ENCODE results near the gene ATP6V0D1. TPM values are rescaled to one million over a fixed set of nuclear protein-coding genes. Genes with fewer than 3 reads are reported as not detected.

Gene ATP6V0D1
- polyA plus RNA-seq, 1 of the 3 experiments (the other 2 are of a cell fraction): 135 TPM

GRCh38 chr16:67443265-67443664 is 37.7 kb downstream of the ATP6V0D1 start:
- peaks cover 4% of the 10 kb centered on the region; the same call in 1 of the 2 replicates for H3K79me2 ChIP-seq (ENCODE audit: insufficient read depth)
- ChIA-PET POLR2A (interaction anchor here (0.8 to 1.5 kb wide), 2 partner anchors 8 to 12 kb away, joined by 3 to 4 read pairs; partner anchors contain the start of gene HSD11B2), CTCF (interaction anchor here (0.8 to 6.7 kb wide), 7 partner anchors 8 to 165 kb away, joined by 3 to 35 read pairs (median 3); partner anchors contain the start of gene ATP6V0D1)
- H3K9ac ChIP-seq: no peak overlapping the region
- H3K4me1 ChIP-seq (ENCODE audit: control insufficient read depth in 1 of 2, insufficient read depth in 2 of 2, low read depth in 1 of 2, low read length in 1 of 2): peaks cover 0 to 44% of the 10 kb centered on the region in 2 experiments; a peak in 1 of 4 replicates
- H3K9me2 ChIP-seq: no peaks in the 10 kb centered on the region
- H3K27ac ChIP-seq (ENCODE audit: low read depth in 2 of 2, low read length in 1 of 2): peak overlapping the region in 1 of 2 experiments; percentile 14; a peak in 1 of 4 replicates
- no peak overlapping the region for H2AFZ ChIP-seq (ENCODE audit: low read depth)
- H3K4me2 ChIP-seq: no peak overlapping the region
- 96% methylated on average over 5 of the region's 6 CpGs for WGBS (ENCODE audit: low lambda C conversion rate)
- no peaks in the 10 kb centered on the region for H3F3A ChIP-seq (replicated peaks; ENCODE audit: insufficient read depth)
- H3K36me3 ChIP-seq (replicated peaks in 1 of 2; ENCODE audit: control insufficient read depth in 1 of 2, insufficient read depth in 2 of 2, low read length in 1 of 2): peaks cover 0 to 33% of the 10 kb centered on the region in 2 experiments
- no peak for DNase-seq
- no peaks in the 10 kb centered on the region for H3K9me3 ChIP-seq
- peaks cover 25% of the 10 kb centered on the region; the same call in 1 of the 2 replicates for H4K20me1 ChIP-seq (ENCODE audit: insufficient read depth)
- no peak overlapping the region for H3K4me3 ChIP-seq (ENCODE audit: low read depth in 2 of 2, low read length in 1 of 2)
- H3K27me3 ChIP-seq (ENCODE audit: insufficient read depth): no peaks in the 10 kb centered on the region
- TF ChIP-seq CTCF (IDR thresholded peaks at IDR 0.05) (no peak), YY1 (IDR thresholded peaks at IDR 0.05; ENCODE audit: low read depth) (no peak), POLR2AphosphoS5 (IDR thresholded peaks at IDR 0.05; ENCODE audit: low read depth, low read length) (no peak), MEF2A (IDR thresholded peaks at IDR 0.05; ENCODE audit: borderline replicate concordance, low read depth) (no peak), TAF1 (IDR thresholded peaks at IDR 0.05; ENCODE audit: borderline replicate concordance, low read depth, low read length) (no peak), RAD21 (IDR thresholded peaks at IDR 0.05; ENCODE audit: low read length) (no peak), PBX3 (IDR thresholded peaks at IDR 0.05) (no peak), RCOR1 (IDR thresholded peaks at IDR 0.05; ENCODE audit: low read length) (no peak), SIN3A (IDR thresholded peaks at IDR 0.05; ENCODE audit: borderline replicate concordance, low read depth, low read length) (no peak), USF1 (IDR thresholded peaks at IDR 0.05; ENCODE audit: borderline replicate concordance, low read depth) (no peak), TCF12 (IDR thresholded peaks at IDR 0.05) (no peak), MXI1 (IDR thresholded peaks at IDR 0.05; ENCODE audit: low read depth, low read length) (no peak), GABPA (IDR thresholded peaks at IDR 0.05; ENCODE audit: low read depth) (no peak), NFIC (IDR thresholded peaks at IDR 0.05; ENCODE audit: borderline replicate concordance) (no peak), MAX (IDR thresholded peaks at IDR 0.05; ENCODE audit: low read depth) (no peak), ZBTB33 (IDR thresholded peaks at IDR 0.05; ENCODE audit: borderline replicate concordance, low read depth) (no peak), REST (IDR thresholded peaks at IDR 0.05; ENCODE audit: low read depth, low read length) (no peak)

All from SK-N-SH (cell line).